ENCODE data around the gene C1QA. TPM values are rescaled to one million over a fixed set of nuclear protein-coding genes. Genes with fewer than 3 reads are reported as not detected.
A peak's percentile ranks its signal among the peaks of the same experiment; 100 is the strongest.

C1QA gene
- total RNA-seq, 2 donors from 2014 or later, result not detected

DNA sequence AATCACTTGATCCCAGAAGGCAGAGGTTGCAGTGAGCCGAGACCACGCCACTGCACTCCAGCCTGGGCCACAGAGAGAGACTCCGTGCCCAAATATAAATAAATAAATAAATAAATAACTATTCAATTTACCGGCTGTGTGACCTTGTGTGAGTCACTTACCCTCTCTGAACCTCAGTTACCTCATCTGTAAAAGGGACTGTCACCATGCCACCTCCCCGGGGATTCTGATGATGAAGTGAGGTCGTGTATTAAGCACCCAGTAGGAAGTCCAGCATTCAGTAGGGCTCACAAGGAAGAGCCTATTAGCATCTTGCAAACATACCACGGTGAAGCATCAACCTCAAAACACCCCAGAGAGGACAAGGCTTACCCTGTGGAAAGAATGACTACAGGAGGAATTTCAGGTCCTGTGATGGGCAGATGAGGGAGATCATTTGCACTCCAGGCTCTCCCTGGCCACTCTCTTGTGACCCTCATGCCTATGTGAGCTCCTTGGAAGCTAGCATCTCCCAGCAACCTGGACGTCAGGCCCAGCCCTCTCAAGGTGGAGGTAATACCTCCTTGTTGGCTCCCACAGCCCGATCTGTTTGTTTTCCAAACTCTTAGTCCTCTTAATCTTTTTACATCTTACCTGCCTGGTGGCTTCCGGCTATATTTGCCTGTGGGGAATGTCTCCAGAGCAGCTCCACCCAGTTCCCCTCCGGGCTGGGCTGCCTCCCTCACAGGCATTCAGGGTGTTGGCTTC is 7.6 kb upstream of the C1QA start:
- no peaks in the 10 kb centered on the region for H3K9me3 Mint-ChIP-seq
- ATAC-seq (no peak), DNase-seq (ENCODE audit: low spot score in 2 of 2) (no peak)
- no peak overlapping the region for H3K27ac Mint-ChIP-seq
- no peaks in the 10 kb centered on the region for H3K36me3 Mint-ChIP-seq

- no peak for DNase-seq (ENCODE audit: low spot score in 2 of 2)
- Mint-ChIP-seq H3K9me3 (no peaks in the 10 kb centered on the region), H3K36me3 (no peaks in the 10 kb centered on the region), H3K27ac (no peak overlapping the region)
- no peak for ATAC-seq
Observed at GRCh38 chr1:22629886-22630285, 6.5 kb upstream of the C1QA start.

DNA sequence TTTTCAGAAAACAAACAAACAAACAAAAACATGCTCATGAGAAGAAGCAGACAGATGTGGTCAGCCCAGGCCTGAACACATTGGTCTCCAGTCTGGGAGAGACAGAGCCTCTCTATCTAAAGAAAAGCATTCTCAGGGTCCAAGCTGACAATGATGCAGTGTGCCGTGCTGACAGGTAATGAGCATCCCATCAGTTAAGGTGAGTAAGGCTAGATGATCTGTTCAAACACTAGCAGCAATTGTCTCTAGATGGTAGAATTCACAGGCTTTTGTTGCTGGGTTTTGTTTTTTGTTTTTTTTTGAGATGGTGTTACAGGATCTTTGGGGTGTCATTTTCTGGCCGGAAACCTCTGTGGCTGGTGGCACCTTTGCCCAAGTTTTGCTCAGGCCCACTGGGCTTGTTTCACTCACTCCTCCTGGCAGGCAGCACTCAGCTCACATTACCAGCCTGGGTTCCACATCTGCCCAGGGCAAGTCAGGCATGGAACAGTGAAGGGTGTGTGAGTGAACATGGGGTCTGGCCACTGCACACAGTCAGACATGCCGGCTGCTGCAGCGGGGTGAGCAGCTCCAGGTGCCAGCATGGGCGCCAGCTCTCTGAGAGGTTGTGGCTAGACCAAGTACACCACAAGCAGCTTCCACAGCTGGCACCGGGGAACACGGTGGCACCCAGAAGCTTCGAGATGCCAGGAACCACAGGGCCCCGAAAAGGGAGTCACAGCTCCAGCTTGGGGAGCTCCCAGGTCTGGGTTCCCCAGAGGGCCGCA is 2.5 kb upstream of the C1QA start:
- no peak for DNase-seq (ENCODE audit: low spot score in 2 of 2)
- ATAC-seq, result no peak
- Mint-ChIP-seq H3K36me3 (no peaks in the 10 kb centered on the region), H3K27ac (no peak overlapping the region), H3K9me3 (no peaks in the 10 kb centered on the region)

DNA sequence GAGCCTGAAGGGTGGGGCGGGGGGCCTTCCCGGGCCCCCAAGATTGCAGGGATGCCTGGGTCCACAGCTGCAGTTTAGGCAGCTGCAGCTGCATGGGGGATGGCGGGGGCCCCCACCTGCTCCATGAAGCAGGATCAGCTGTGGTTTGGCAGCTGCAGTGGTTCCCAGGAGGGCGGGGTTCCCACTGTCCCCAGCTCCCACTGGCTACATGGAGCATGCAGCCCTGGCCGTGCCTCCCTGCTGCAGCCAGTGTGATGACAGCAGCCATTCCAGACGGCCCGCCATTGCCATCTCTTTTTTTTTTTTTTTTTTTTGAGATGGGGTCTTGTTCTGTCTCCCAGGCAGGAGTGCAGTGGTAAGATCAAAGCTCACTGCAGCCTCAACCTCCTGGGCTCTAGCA is 992 bp upstream of the C1QA start:
- Mint-ChIP-seq H3K36me3 (no peaks in the 10 kb centered on the region), H3K27ac (no peak overlapping the region), H3K9me3 (no peaks in the 10 kb centered on the region)
- ATAC-seq, result no peak
- DNase-seq (ENCODE audit: low spot score in 2 of 2), result no peak

- Mint-ChIP-seq H3K27ac (no peak overlapping the region), H3K36me3 (no peaks in the 10 kb centered on the region), H3K9me3 (no peaks in the 10 kb centered on the region)
- ATAC-seq (no peak), DNase-seq (ENCODE audit: low spot score in 2 of 2) (no peak)
Observed at GRCh38 chr1:22636927-22637326, 499 bp downstream of the C1QA start.

DNA sequence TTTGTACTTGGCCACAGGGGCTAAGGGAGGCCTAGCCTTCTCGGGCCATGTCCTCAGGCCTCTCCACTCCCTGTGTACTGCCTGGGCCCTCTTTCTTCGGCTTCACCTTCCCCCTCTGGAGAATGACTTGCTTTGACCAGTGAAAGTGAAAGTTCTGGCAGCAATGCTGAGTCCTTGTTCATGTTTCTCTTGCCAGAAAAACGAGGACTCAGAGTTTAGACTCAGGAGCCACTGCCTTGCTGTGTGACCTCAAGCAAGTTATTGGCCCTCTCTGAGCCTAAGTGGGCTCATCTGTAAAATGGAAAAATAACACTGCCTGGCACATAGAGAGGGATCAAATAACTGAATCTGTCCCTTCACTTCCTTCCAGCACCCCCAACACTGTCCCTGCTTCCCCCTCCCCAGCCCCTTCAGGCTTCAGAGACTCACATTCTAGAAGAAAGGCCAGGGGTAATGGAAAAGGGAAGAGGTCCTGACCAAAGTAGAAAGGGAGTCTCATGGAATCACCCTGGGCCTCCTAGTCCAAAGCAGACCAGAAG is 1.5 kb downstream of the C1QA start:
- H3K27ac Mint-ChIP-seq, result no peak overlapping the region

DNA sequence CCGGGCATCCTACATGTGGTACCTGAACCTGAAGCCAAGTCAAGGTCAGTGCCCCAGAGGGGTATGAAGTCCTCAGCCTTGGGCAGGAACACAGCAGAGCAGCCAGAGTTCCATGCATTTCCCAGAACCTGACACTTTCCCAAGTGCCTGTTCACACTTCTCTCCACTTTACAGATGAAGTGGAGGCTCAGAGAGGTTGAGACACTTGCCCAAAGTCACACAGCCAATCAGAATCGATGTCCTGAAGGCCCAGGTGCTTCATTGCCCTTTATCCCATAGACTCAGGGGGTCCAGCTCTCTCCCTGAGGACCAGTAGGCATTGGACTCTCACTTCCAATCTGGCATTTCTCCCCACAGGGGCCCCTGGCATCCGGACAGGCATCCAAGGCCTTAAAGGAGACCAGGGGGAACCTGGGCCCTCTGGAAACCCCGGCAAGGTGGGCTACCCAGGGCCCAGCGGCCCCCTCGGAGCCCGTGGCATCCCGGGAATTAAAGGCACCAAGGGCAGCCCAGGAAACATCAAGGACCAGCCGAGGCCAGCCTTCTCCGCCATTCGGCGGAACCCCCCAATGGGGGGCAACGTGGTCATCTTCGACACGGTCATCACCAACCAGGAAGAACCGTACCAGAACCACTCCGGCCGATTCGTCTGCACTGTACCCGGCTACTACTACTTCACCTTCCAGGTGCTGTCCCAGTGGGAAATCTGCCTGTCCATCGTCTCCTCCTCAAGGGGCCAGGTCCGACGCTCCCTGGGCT is 2.2 kb downstream of the C1QA start:
- no peaks in the 10 kb centered on the region for H3K36me3 Mint-ChIP-seq

More for the DNA sequence above, 1.5 kb downstream of the C1QA start:
- no peaks in the 10 kb centered on the region for H3K36me3 Mint-ChIP-seq
- DNase-seq (ENCODE audit: low spot score in 2 of 2) (no peak), ATAC-seq (no peak)
- H3K9me3 Mint-ChIP-seq, result no peaks in the 10 kb centered on the region

GRCh38 chr1:22639286-22639685 is 2.9 kb downstream of the C1QA start:
- Mint-ChIP-seq H3K9me3 (no peaks in the 10 kb centered on the region), H3K36me3 (no peaks in the 10 kb centered on the region), H3K27ac (no peak overlapping the region)
- ATAC-seq, result no peak
- DNase-seq (ENCODE audit: low spot score in 2 of 2), result no peak

More for the DNA sequence above, 2.2 kb downstream of the C1QA start:
- H3K9me3 Mint-ChIP-seq, result no peaks in the 10 kb centered on the region
- DNase-seq (ENCODE audit: low spot score in 2 of 2) (no peak), ATAC-seq (no peak)
- H3K27ac Mint-ChIP-seq, result no peak overlapping the region

DNA sequence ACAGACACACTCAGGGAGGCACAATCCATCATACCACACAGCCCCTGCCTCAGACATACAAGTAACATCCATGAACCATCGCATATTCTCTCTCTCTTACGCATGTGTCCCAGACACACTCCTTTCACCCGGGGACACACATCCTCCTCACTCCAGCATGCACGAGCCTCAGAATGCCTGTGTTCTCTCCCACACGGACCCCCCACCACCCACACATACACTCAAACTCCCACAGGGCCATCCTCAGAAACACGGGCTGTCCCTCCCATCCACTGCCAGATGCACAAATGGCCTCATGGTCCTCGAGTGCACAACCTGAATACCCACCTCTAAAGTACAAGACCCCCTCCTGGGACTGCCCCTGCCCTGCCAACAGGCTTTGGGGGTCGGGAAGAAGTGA is 4.8 kb downstream of the C1QA start:
- ATAC-seq, result no peak
- Mint-ChIP-seq H3K9me3 (no peaks in the 10 kb centered on the region), H3K36me3 (no peaks in the 10 kb centered on the region)

DNA sequence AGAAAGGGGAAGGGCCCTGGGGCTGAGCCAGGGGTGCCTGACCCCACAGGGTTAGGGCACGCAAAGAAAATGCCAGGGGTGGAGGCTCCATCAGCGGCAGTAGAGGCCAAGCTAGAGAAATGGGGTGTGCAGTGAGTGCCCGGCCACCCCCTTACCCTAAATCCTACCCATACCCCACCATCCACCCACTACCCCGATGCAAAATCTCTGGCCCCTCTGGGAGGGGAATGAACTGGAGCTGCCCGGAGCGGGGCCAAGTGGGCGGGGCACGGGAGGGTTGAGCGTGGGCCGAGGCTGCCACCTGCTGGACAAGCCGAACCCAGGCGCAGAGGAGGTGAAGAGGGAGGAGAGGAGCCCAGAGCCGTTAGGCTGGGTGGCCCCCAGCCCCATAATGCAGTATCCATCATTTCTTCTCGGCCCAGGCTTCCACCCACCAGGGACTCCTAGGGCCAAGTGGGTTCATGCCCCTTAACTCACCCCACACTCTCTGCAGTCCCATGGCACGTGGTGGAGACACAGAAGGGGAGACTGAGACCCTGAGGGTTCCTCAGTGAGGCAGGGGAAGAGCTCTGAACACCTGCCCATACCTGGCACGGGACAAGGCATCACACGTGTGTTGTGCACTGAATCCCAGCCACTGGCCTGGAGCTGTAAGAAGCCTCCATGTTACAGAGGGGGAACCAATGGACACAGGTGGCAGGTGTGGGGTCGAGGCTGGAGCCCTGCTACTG is 5.6 kb downstream of the C1QA start:
- Mint-ChIP-seq H3K27ac (no peak overlapping the region), H3K9me3 (no peaks in the 10 kb centered on the region), H3K36me3 (no peaks in the 10 kb centered on the region)
- DNase-seq (ENCODE audit: low spot score in 2 of 2) (peak; percentile 64 to 79), ATAC-seq (peak; percentile 81 to 90)

More for the DNA sequence above, 4.8 kb downstream of the C1QA start:
- no peak for DNase-seq (ENCODE audit: low spot score in 2 of 2)
- H3K27ac Mint-ChIP-seq, result no peak overlapping the region

- no peak for DNase-seq (ENCODE audit: low spot score in 2 of 2)
- no peaks in the 10 kb centered on the region for H3K36me3 Mint-ChIP-seq
- no peak within 1 kb of the TSS for H3K27ac Mint-ChIP-seq
- H3K9me3 Mint-ChIP-seq, result no peaks in the 10 kb centered on the region
- ATAC-seq, result no peak
Observed at GRCh38 chr1:22643381-22643780, 7.0 kb downstream of the C1QA start, which contains the start of gene C1QC. Gene C1QC (plus strand): TSS chr1:22643633. CDS start chr1:22644024, 391 bp downstream.

- ATAC-seq, result no peak
- Mint-ChIP-seq H3K36me3 (no peaks in the 10 kb centered on the region), H3K27ac (no peak overlapping the region), H3K9me3 (no peaks in the 10 kb centered on the region)
- no peak for DNase-seq (ENCODE audit: low spot score in 2 of 2)
Observed at GRCh38 chr1:22643928-22644327, 7.5 kb downstream of the C1QA start.

DNA sequence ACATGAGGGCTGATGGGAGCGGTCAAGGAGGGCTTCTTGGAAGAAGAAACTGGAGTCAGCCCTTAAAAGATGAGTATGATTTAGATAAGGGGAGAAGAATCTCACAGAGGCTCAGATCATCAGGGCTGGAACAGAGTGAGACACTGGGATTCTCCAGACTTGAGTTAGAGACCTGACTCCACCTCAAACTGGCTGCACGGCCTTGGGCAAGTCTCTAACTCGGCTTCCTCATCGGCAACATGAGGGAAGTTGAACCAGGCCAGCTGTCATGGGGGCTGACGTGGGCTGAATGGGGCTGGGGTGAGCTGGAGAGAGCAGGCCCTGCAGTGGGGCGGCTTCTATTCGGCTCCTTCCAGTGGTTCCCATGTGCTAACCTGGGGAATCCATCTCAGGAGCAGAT is 9.5 kb downstream of the C1QA start:
- Mint-ChIP-seq H3K9me3 (no peaks in the 10 kb centered on the region), H3K36me3 (no peaks in the 10 kb centered on the region), H3K27ac (peak overlapping the region in 1 of 2 donors; percentile 26)
- DNase-seq (ENCODE audit: low spot score in 2 of 2), result no peak
- ATAC-seq, result no peak

DNA sequence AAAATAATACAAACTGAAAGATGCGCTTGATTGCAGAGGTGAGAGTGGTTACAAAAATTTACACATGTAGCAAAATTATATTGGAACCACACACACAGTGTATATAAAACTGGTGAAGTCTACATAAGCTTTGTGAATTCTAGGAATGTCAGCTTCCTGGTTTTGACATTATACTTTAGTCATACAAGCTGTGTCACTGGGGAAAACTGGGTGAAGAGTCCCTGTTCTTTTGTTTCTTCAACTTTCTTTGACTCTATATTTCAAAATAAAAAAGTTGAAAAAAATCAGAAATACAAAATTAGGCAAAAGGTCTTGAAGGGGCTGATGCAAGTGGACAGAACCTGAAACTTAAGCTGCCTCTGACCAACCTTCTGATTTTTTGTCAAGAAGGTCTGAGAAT is 10.0 kb downstream of the C1QA start:
- ATAC-seq, result no peak
- no peak for DNase-seq (ENCODE audit: low spot score in 2 of 2)

DNA sequence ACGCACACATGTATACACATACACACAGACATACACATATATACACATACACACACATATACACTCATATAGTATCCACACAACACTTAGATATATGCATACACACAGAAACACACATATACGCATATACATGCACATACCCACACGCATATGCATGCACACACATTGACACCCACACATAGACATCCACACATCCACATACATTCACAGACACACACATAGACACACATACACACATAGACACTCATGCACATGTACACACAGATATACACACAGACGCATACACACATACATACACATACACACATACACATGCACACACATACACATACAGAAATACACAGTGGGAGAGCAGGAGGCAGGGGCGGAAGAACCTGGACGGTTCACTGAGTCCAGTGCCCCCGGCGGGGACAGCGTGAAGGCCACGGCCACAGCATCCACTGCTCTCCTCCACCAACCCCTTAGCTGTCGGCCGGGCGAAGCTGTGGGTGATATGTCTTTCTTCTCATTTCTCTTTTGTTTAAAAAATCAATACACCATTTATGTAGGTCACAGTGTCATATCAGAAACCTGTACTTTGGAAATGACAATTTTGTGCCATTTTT is 13.8 kb downstream of the C1QA start:
- DNase-seq (ENCODE audit: low spot score in 2 of 2) (no peak), ATAC-seq (no peak)
- Mint-ChIP-seq H3K27ac (no peak overlapping the region), H3K36me3 (no peaks in the 10 kb centered on the region), H3K9me3 (no peaks in the 10 kb centered on the region)

More for the DNA sequence above, 10.0 kb downstream of the C1QA start:
- no peaks in the 10 kb centered on the region for H3K36me3 Mint-ChIP-seq
- no peak overlapping the region for H3K27ac Mint-ChIP-seq
- H3K9me3 Mint-ChIP-seq, result no peaks in the 10 kb centered on the region
